ENCODE data around the gene SPACA7. TPM values are rescaled to one million over a fixed set of nuclear protein-coding genes. Genes with fewer than 3 reads are reported as not detected.

SPACA7 gene
- total and polyA plus RNA-seq, 4 donors: not detected

DNA sequence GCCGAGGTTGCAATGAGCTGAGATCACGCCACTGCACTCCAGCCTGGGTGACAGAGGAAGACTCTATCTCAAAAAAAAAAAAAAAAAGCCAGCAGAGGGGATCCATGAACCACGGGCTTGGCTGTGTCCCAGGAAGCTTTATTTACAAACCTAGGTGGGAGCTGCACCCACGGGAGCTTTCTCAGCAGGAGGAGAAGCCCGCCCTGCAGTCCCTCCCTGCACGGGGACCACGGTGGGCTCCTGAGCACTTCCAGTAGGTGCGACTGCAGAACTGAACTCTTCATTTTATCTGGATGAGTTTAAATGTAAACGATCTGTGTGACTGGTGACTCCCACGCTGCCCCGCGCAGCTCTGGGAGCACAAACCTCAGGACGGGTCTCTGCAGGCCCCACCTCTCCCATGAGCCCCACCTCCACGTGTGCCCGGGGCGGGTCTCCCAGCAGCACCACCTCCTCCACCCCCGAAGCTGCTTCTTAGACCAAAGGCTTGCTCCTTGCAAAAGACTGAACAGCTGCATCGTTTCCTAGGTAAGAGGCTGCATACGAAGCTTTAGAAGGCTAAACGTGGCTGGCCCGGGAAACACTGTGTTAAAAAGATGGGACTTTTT, 66.4 kb downstream of the SPACA7 start:
- DNase-seq (peak in 2 of 3 donors; percentile 7 to 16), ATAC-seq (ENCODE audit: insufficient read depth, low FRiP score) (no peak)
- no peak overlapping the region for H3K9ac ChIP-seq (ENCODE audit: insufficient read depth in 1 of 2, low read length in 2 of 2)
- TF ChIP-seq, protein P1, sequence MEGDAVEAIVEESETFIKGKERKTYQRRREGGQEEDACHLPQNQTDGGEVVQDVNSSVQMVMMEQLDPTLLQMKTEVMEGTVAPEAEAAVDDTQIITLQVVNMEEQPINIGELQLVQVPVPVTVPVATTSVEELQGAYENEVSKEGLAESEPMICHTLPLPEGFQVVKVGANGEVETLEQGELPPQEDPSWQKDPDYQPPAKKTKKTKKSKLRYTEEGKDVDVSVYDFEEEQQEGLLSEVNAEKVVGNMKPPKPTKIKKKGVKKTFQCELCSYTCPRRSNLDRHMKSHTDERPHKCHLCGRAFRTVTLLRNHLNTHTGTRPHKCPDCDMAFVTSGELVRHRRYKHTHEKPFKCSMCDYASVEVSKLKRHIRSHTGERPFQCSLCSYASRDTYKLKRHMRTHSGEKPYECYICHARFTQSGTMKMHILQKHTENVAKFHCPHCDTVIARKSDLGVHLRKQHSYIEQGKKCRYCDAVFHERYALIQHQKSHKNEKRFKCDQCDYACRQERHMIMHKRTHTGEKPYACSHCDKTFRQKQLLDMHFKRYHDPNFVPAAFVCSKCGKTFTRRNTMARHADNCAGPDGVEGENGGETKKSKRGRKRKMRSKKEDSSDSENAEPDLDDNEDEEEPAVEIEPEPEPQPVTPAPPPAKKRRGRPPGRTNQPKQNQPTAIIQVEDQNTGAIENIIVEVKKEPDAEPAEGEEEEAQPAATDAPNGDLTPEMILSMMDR (IDR thresholded peaks at IDR 0.05; ENCODE audit: control extremely low read depth, extremely low read depth): no peak
- H3K4me1 ChIP-seq (ENCODE audit: control insufficient read depth in 5 of 5, insufficient read depth in 5 of 5, low read length in 5 of 5): no peaks in the 10 kb centered on the region
- 32 to 52% methylated on average over 21 of the region's 21 CpGs for WGBS, 2 donors
- no peak overlapping the region for H3K27ac ChIP-seq (ENCODE audit: low read depth in 1 of 2, low read length in 1 of 2)
- no peak overlapping the region for H3K4me3 ChIP-seq
- no peaks in the 10 kb centered on the region for H3K36me3 ChIP-seq (ENCODE audit: control insufficient read depth in 4 of 4, insufficient read depth in 4 of 4, low read length in 4 of 4)
- peaks cover 11 to 19% (median 18%) of the 10 kb centered on the region in 3 donors for H3K27me3 ChIP-seq (ENCODE audit: control insufficient read depth in 3 of 3, insufficient read depth in 3 of 3, low read length in 2 of 3)
- H3K9me3 ChIP-seq (ENCODE audit: control insufficient read depth in 4 of 4, insufficient read depth in 3 of 4, low read length in 3 of 4): peaks cover 0 to 4% (median 2%) of the 10 kb centered on the region in 4 donors

- Histone ChIP-seq H3K36me3 (ENCODE audit: control insufficient read depth in 4 of 4, insufficient read depth in 4 of 4, low read length in 4 of 4) (no peaks in the 10 kb centered on the region), H3K9ac (ENCODE audit: insufficient read depth in 1 of 2, low read length in 2 of 2) (no peak overlapping the region), H3K9me3 (ENCODE audit: control insufficient read depth in 4 of 4, insufficient read depth in 3 of 4, low read length in 3 of 4) (peaks cover 0 to 3% (median under 1%) of the 10 kb centered on the region in 4 donors), H3K4me3 (no peak overlapping the region), H3K4me1 (ENCODE audit: control insufficient read depth in 5 of 5, insufficient read depth in 5 of 5, low read length in 5 of 5) (no peaks in the 10 kb centered on the region), H3K27me3 (ENCODE audit: control insufficient read depth in 3 of 3, insufficient read depth in 3 of 3, low read length in 2 of 3) (peaks cover 11 to 19% (median 18%) of the 10 kb centered on the region in 3 donors), H3K27ac (ENCODE audit: low read depth in 1 of 2, low read length in 1 of 2) (no peak overlapping the region)
- 13 to 18% methylated on average over 31 of the region's 31 CpGs for WGBS, 2 donors
- DNase-seq (peak; percentile 24 to 44 (median 40)), ATAC-seq (ENCODE audit: insufficient read depth, low FRiP score) (no peak)
- TF ChIP-seq, protein P1 (IDR thresholded peaks at IDR 0.05; ENCODE audit: control extremely low read depth, extremely low read depth): no peak
Observed at GRCh38 chr13:112443191-112443994, 67.2 kb downstream of the SPACA7 start.

DNA sequence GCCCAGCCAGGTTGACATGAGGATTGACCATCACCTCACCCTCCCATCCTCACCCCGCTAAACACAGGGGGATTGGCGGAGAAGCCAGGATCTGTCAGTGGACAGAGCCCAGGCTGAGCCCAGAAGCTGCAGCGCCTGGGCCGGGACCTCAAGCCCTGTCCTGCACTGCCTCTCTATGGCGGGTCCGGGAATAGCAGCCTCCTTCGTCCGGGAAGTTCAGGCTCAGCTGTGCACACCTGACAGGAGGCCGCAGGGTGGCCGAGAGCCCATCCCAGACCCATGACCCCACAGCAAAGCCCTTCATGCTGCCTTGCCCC, 67.8 kb downstream of the SPACA7 start:
- H3K36me3 ChIP-seq (ENCODE audit: control insufficient read depth in 4 of 4, insufficient read depth in 4 of 4, low read length in 4 of 4): no peaks in the 10 kb centered on the region
- WGBS, 2 donors: 3 to 5% methylated on average over 10 of the region's 10 CpGs
- peaks cover 0 to 2% (median 0%) of the 10 kb centered on the region in 5 donors for H3K4me1 ChIP-seq (ENCODE audit: control insufficient read depth in 5 of 5, insufficient read depth in 5 of 5, low read length in 5 of 5)
- H3K9me3 ChIP-seq (ENCODE audit: control insufficient read depth in 4 of 4, insufficient read depth in 3 of 4, low read length in 3 of 4): peaks cover 0 to 3% (median 0%) of the 10 kb centered on the region in 4 donors
- H3K4me3 ChIP-seq: no peak overlapping the region
- TF ChIP-seq, protein P1 (IDR thresholded peaks at IDR 0.05; ENCODE audit: control extremely low read depth, extremely low read depth): peak; percentile 62
- no peak overlapping the region for H3K9ac ChIP-seq (ENCODE audit: insufficient read depth in 1 of 2, low read length in 2 of 2)
- peaks cover 11 to 19% (median 18%) of the 10 kb centered on the region in 3 donors for H3K27me3 ChIP-seq (ENCODE audit: control insufficient read depth in 3 of 3, insufficient read depth in 3 of 3, low read length in 2 of 3)
- ATAC-seq (ENCODE audit: insufficient read depth, low FRiP score) (peak; percentile 85), DNase-seq (peak; percentile 77 to 84 (median 78))
- no peak overlapping the region for H3K27ac ChIP-seq (ENCODE audit: low read depth in 1 of 2, low read length in 1 of 2)

All from lung (tissue), 12 donors.